ENCODE results near the gene ZNF518A.
"Not testable (repeated sequence)": the region's sequence is repeated elsewhere in the genome, so short reads cannot be mapped to it uniquely, and the experiment has no call there.

ZNF518A gene

GRCh38 chr10:96137567-96137966 is 7.5 kb downstream of the ZNF518A start:
- no peak for DNase-seq

GRCh38 chr10:96138102-96138501 is 8.0 kb downstream of the ZNF518A start:
- no peak for DNase-seq

- DNase-seq = no peak
Measured at GRCh38 chr10:96152437-96152836, 22.3 kb downstream of the ZNF518A start.

GRCh38 chr10:96153070-96153469 is 23.0 kb downstream of the ZNF518A start:
- DNase-seq = no peak

GRCh38 chr10:96165726-96166125 is 35.6 kb downstream of the ZNF518A start:
- no peak for DNase-seq

GRCh38 chr10:96168546-96168945 is 38.4 kb downstream of the ZNF518A start:
- no peak for DNase-seq

GRCh38 chr10:96170230-96170629 is 40.1 kb downstream of the ZNF518A start:
- no peak for DNase-seq

GRCh38 chr10:96172666-96173065 is 42.6 kb downstream of the ZNF518A start:
- no peak for DNase-seq

- no peak for DNase-seq
Measured at GRCh38 chr10:96176985-96177384, 46.9 kb downstream of the ZNF518A start.

- no peak for DNase-seq
Measured at GRCh38 chr10:96188421-96188820, 58.3 kb downstream of the ZNF518A start.

GRCh38 chr10:96188916-96189315 is 58.8 kb downstream of the ZNF518A start:
- DNase-seq = no peak

GRCh38 chr10:96189505-96189904 is 59.4 kb downstream of the ZNF518A start:
- DNase-seq = not testable (repeated sequence)

GRCh38 chr10:96201525-96201924 is 71.4 kb downstream of the ZNF518A start:
- DNase-seq = no peak

- DNase-seq = no peak
Measured at GRCh38 chr10:96205580-96205979, 75.5 kb downstream of the ZNF518A start.

GRCh38 chr10:96208271-96208670 is 78.2 kb downstream of the ZNF518A start:
- DNase-seq = no peak

- no peak for DNase-seq
Measured at GRCh38 chr10:96208946-96209345, 78.8 kb downstream of the ZNF518A start.

GRCh38 chr10:96211764-96212163 is 81.7 kb downstream of the ZNF518A start:
- DNase-seq = no peak

GRCh38 chr10:96212911-96213310 is 82.8 kb downstream of the ZNF518A start:
- no peak for DNase-seq

Measured in stimulated activated CD4-positive, alpha-beta T cell treated with anti-CD3 and anti-CD28 coated beads, Interleukin-2, amount 100 ng/mL, for 24 hours (primary cell).